PC-9 (cell line): ENCODE data around the gene LZTFL1. TPM values are rescaled to one million over a fixed set of nuclear protein-coding genes. Genes with fewer than 3 reads are reported as not detected.

ENCODE experiments used
- BruUV-seq: library from RNA; stranded (reverse); fragments of 400-500 nt; replicated peaks from 2 replicates; lab custom pipeline; 2021; lab: Mats Ljungman, UMichigan
- CTCF ChIA-PET: fragments of 300-600 bp; sonication (Branson Sonifier 250); formaldehyde crosslinking; loops from one replicate; lab custom pipeline; 2022; ENCODE audit warnings: antibody characterized with exemption; lab: Charles Lee
- POLR2A ChIA-PET: fragments of 300-600 bp; sonication (Branson Sonifier 250); formaldehyde crosslinking; loops from one replicate; lab custom pipeline; 2022; ENCODE audit warnings: antibody characterized with exemption; ENCODE audit not compliant: unreplicated experiment; lab: Charles Lee
- DNase-seq, 2 experiments: peaks; one replicate each; pipeline versions ENCODE4 v3.0.0 to v3.0.0-alpha.2; 2015 to 2022; ENCODE audit warnings: mixed read lengths in 1 of 2
- H2AFZ ChIP-seq: fragments of 200-600 bp; sonication (generic); 2 replicates; pipeline ENCODE4 v1.8.1; 2017; ENCODE audit warnings: antibody characterized with exemption
- H3F3A ChIP-seq: fragments of 200-600 bp; sonication (generic); 2 replicates; pipeline ENCODE4 v1.8.1; 2017; ENCODE audit warnings: antibody characterized with exemption, mild to moderate bottlenecking, low read depth; ENCODE audit not compliant: insufficient read depth
- H3K27ac ChIP-seq: fragments of 200-600 bp; sonication (generic); 2 replicates; pipeline ENCODE4 v1.6.1; 2016; ENCODE audit warnings: mixed run types
- H3K27me3 ChIP-seq: fragments of 200-600 bp; sonication (generic); 2 replicates; pipeline ENCODE4 v1.6.1; 2016; ENCODE audit warnings: low read depth, mixed run types; ENCODE audit not compliant: insufficient read depth
- H3K36me3 ChIP-seq: fragments of 200-600 bp; sonication (generic); 2 replicates; pipeline ENCODE4 v1.6.1; 2016; ENCODE audit warnings: low read depth, mixed run types
- H3K4me1 ChIP-seq: fragments of 200-600 bp; sonication (generic); replicated peaks from 2 replicates; pipeline ENCODE4 v1.6.1; 2016; ENCODE audit warnings: mixed run types; ENCODE audit not compliant: insufficient read depth
- H3K4me2 ChIP-seq: fragments of 200-600 bp; sonication (generic); 2 replicates; pipeline ENCODE4 v1.6.1; 2017; ENCODE audit warnings: mixed run types
- H3K4me3 ChIP-seq: fragments of 200-600 bp; sonication (generic); 2 replicates; pipeline ENCODE4 v1.6.1; 2016; ENCODE audit warnings: mixed run types
- H3K79me2 ChIP-seq: fragments of 200-600 bp; sonication (generic); 2 replicates; pipeline ENCODE4 v1.6.1; 2017; ENCODE audit warnings: low read depth, mixed run types
- H3K9me2 ChIP-seq: fragments of 200-600 bp; sonication (generic); 2 replicates; pipeline ENCODE4 v1.8.1; 2017; ENCODE audit warnings: mild to moderate bottlenecking; ENCODE audit not compliant: insufficient read depth
- H3K9me3 ChIP-seq: fragments of 200-600 bp; sonication (generic); 2 replicates; pipeline ENCODE4 v1.8.1; 2016; ENCODE audit warnings: low read depth; ENCODE audit not compliant: insufficient read depth
- H4K20me1 ChIP-seq: fragments of 200-600 bp; sonication (generic); 2 replicates; pipeline ENCODE4 v1.8.1; 2017; ENCODE audit not compliant: insufficient read depth
- EZH2 ChIP-seq: fragments of 200-600 bp; sonication (generic); IDR thresholded peaks from 2 replicates; pipeline ENCODE4 v1.8.0; 2017; ENCODE audit warnings: antibody characterized with exemption, low read depth
- intact Hi-C: fragments of 100-400 bp; cut with micrococcal nuclease; formaldehyde crosslinking; loops from one replicate; pipeline ENCODE4 v1.10.0; 2022; ENCODE audit not compliant: unreplicated experiment
- total RNA-seq: library from RNA; stranded (reverse); gene quantifications from 2 replicates; pipeline ENCODE4 v1.2.3, GENCODE V29; 2021
- TF ChIP-seq, protein P1 (sequence below): fragments of 200-600 bp; sonication (generic); conservative IDR thresholded peaks from 2 replicates; pipeline ENCODE4 v1.6.1; 2017; ENCODE audit warnings: mixed run types, antibody characterized with exemption, mild to moderate bottlenecking, moderate library complexity

The LZTFL1 gene
- total RNA-seq, 1 experiment from 2014 or later, result 39.2 TPM

DNA sequence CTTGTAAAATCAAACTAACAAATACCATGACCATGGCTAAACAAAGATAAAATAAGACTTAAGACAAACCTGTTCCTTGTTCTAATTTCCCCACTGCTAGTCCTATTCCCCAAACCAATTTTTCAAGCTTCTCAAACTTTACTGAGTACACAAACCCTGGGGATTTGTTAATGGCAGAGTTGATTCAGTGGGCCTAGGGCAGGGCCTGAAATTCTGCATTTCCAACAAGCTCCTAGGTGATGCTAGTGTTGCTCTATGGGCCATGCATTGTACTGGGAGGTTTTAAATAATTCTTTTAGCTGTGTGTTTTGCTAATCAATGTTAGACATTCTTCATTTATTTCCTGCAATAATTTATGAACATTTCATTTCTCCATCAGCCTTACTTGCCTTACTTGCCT is 31.1 kb upstream of the LZTFL1 start:
- H3K27ac ChIP-seq, result no peak overlapping the region
- H3K4me2 ChIP-seq, result no peak overlapping the region
- no peaks in the 10 kb centered on the region for H3K9me2 ChIP-seq
- no TSS peak for BruUV-seq
- TF ChIP-seq, protein P1, sequence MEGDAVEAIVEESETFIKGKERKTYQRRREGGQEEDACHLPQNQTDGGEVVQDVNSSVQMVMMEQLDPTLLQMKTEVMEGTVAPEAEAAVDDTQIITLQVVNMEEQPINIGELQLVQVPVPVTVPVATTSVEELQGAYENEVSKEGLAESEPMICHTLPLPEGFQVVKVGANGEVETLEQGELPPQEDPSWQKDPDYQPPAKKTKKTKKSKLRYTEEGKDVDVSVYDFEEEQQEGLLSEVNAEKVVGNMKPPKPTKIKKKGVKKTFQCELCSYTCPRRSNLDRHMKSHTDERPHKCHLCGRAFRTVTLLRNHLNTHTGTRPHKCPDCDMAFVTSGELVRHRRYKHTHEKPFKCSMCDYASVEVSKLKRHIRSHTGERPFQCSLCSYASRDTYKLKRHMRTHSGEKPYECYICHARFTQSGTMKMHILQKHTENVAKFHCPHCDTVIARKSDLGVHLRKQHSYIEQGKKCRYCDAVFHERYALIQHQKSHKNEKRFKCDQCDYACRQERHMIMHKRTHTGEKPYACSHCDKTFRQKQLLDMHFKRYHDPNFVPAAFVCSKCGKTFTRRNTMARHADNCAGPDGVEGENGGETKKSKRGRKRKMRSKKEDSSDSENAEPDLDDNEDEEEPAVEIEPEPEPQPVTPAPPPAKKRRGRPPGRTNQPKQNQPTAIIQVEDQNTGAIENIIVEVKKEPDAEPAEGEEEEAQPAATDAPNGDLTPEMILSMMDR, result no peak
- no peak for TF ChIP-seq EZH2
- H2AFZ ChIP-seq, result no peak overlapping the region
- CTCF ChIA-PET, result no interaction called here
- no peaks in the 10 kb centered on the region for H3K27me3 ChIP-seq
- H3K4me3 ChIP-seq, result no peak overlapping the region
- H3K36me3 ChIP-seq, result no peaks in the 10 kb centered on the region
- no peak for DNase-seq
- H3F3A ChIP-seq, result no peaks in the 10 kb centered on the region
- POLR2A ChIA-PET, result no interaction called here
- no peaks in the 10 kb centered on the region for H3K4me1 ChIP-seq
- intact Hi-C loops, result no loop called here
- H3K79me2 ChIP-seq, result no peaks in the 10 kb centered on the region
- H4K20me1 ChIP-seq, result no peaks in the 10 kb centered on the region
- no peaks in the 10 kb centered on the region for H3K9me3 ChIP-seq

DNA sequence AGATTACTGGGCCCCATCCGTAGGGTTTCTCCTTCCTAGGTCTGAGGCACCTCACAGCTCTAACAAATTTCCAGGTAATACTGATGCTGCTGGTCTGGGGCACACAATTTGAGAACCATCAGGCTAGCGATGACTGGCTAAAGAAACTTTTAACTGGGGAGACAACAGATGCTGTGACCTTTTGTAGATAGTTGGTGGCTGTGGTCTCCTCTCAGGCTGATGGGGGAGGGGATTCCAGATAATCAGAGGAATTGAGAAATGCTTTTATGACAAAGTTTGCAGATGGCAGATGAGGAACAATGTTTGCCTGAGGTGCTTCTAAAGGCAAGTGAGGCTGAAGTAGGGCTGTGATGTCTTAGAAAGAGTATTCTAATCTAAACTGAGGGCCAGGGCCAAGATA is 30.6 kb upstream of the LZTFL1 start:
- no peaks in the 10 kb centered on the region for H3K9me2 ChIP-seq
- H3K79me2 ChIP-seq, result no peaks in the 10 kb centered on the region
- H3K27me3 ChIP-seq, result no peaks in the 10 kb centered on the region
- no peak overlapping the region for H3K4me3 ChIP-seq
- no peak for TF ChIP-seq EZH2
- TF ChIP-seq, protein P1, result no peak
- H3K4me2 ChIP-seq, result no peak overlapping the region
- H3F3A ChIP-seq, result no peaks in the 10 kb centered on the region
- CTCF ChIA-PET, result no interaction called here
- intact Hi-C loops, result no loop called here
- no peak overlapping the region for H3K27ac ChIP-seq
- no peak for DNase-seq
- POLR2A ChIA-PET, result no interaction called here
- no peaks in the 10 kb centered on the region for H4K20me1 ChIP-seq
- BruUV-seq, result no TSS peak
- H3K9me3 ChIP-seq, result no peaks in the 10 kb centered on the region
- H3K36me3 ChIP-seq, result no peaks in the 10 kb centered on the region
- no peak overlapping the region for H2AFZ ChIP-seq
- H3K4me1 ChIP-seq, result no peaks in the 10 kb centered on the region

DNA sequence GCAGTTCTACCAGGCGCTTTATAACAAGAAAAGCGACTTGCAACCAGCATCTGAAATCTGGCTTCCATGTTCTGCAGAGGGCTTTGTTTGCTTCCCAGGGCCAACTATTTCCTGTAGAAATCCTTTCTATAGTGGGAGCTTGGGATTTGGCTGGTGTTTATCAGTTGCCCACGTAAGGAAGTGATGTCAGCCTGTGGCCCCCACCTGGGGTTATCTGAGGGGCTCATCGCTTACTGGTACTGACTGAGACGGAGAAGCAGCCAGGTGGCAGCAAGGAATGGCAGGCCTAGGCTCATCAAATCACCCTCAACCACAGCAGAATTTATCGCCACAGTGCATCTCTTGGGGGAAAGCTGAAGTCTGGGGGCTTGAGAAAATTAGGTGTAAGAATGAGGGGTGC is 29.9 kb upstream of the LZTFL1 start:
- BruUV-seq, result no TSS peak
- Histone ChIP-seq H3K79me2 (no peaks in the 10 kb centered on the region), H3F3A (no peaks in the 10 kb centered on the region), H2AFZ (no peak overlapping the region), H3K27ac (no peak overlapping the region), H3K9me2 (no peaks in the 10 kb centered on the region), H4K20me1 (no peaks in the 10 kb centered on the region), H3K36me3 (no peaks in the 10 kb centered on the region), H3K4me1 (no peaks in the 10 kb centered on the region), H3K27me3 (no peaks in the 10 kb centered on the region), H3K4me2 (no peak overlapping the region), H3K9me3 (no peaks in the 10 kb centered on the region), H3K4me3 (no peak overlapping the region)
- intact Hi-C loops, result no loop called here
- no peak for DNase-seq
- POLR2A ChIA-PET, result no interaction called here
- CTCF ChIA-PET, result no interaction called here
- TF ChIP-seq EZH2, result no peak
- TF ChIP-seq, protein P1, result no peak
